Activated CD8-positive, alpha-beta memory T cell treated with anti-CD3 and anti-CD28 coated beads, Interleukin-2, amount 50 U/mL, for 24 hours (primary cell): Measurements from ENCODE around the gene CRACR2A.

Experiments used
- DNase-seq: peaks from one replicate; pipeline ENCODE4 v3.0.0-alpha.2; 2020; ENCODE audit errors: extremely low read depth

CRACR2A gene

GRCh38 chr12:3685830-3686229 is 67.1 kb downstream of the CRACR2A start:
- no peak for DNase-seq

DNA sequence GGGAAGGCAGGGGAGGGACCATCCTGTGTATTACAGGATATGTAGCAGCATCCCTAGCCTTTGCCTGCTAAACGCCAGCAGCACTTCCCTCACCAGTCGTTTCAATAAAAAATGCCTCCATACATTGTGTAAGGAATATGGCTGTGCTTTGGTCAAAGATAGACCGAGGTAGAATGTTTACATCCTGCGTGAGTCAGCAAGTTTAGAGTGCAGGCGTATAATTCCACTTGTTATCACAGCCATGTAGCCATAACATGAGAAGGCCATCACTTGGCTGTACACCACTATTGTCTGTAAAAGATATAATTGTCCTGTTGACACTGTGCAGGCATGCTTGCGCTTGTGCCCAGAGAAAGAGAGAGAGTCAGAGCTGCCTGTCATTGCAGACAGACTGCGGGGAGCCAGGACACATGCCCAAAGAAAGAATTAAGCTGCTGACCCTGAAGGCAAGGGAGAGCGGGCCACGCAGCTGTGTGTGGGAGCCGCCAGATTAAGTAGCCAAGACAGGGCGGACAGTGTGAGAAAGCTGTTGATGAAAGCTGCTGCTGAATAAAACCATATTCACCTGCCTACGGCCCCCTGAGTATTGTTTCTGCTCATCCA is 68.4 kb downstream of the CRACR2A start:
- DNase-seq: no peak

GRCh38 chr12:3683670-3684069 is 69.2 kb downstream of the CRACR2A start:
- DNase-seq: no peak

- no peak for DNase-seq
These were observed 71.3 kb downstream of the CRACR2A start for GRCh38 chr12:3681595-3682061.

- no peak for DNase-seq
These were observed 71.9 kb downstream of the CRACR2A start for GRCh38 chr12:3680919-3681594.

- DNase-seq: no peak
These were observed 73.1 kb downstream of the CRACR2A start for GRCh38 chr12:3679831-3680230.

DNA sequence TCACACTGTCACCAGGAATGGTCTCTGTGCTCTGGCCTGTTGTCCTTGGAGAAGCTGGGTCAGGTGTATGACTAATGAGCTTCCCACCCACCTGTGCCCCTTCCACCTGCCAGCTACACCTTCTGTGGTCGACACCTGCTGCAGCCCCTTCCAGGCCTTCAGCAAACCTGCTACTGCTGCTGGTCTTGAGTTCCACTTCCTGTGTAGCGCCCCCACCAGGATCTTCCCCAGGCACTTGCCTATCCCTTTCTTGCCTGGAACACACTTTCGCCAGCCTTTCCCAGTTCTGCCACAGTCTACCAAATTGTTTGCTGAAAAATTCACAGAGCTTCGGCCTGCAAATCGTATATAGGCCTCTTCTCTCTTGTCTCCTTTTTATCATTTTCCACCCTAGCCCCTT is 75.3 kb downstream of the CRACR2A start:
- no peak for DNase-seq

DNA sequence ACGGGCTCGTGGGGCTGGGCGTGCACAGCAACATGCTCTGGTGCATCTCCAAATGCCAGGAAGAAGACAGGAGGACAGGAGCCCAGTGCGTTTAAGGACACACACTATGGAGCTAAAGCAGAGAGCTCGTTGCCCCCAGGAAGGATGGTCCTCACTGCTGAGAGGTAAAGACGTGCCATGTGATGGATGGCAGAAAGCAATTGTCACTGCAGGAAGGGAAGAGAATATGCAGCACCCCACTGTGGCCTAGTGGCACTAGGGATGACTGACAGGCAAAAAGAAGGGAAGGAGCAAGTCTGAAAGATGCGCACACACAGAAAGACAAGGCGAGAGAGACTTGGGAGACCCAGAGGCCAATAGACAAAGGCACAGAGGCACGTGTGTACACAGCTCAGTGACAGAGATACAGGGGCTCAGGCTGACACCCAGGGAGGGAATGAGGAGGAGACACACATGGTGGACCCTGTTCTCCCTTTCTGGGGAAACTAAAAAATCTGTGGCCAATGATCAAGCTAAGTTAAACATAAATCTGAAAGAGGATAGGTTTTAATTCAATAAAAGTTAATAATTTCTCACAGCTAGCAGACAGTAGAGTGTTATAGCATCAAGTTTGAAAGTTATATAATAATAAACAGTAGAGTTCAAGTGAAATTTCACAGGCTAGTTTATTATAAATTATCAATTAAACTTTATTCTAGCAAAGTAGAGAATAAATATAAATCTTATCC is 78.8 kb downstream of the CRACR2A start:
- no peak for DNase-seq

- no peak for DNase-seq
These were observed 80.8 kb downstream of the CRACR2A start for GRCh38 chr12:3672113-3672509.

DNA sequence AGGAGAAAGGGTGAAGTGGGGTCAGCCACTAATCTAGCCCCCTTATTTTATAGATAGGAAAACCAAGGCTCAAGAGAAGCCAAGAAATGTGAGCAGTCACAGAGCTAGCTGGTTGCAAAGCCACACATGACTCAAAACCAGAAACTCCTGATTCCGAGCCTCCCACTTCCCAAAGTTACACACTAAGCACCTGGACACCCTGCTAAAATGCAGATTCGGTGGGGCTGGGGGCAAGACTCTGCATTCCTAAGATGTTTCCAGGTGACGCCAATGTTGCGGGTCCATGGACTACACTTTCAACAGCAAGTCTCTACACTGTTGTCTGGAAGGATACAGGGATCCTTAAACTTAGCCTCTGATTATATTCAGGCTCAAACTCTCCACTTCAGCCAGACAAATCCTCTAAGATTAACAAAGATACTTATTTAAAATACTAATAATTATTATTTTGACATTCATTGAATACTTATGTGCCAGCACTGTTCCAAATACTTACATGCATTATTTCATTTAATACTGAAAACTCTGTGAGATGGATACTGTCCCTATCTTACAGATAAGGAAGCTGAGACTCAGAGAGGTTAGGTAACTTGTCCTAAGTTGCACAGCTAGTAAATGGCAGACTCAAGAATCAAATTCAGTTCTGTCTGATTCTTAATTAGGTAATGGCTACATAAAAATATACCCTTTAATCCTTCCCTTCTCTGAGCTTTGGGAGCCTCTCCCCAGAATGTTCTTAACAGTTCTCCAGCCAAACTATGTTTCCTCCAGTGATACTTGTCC is 81.4 kb downstream of the CRACR2A start:
- DNase-seq: no peak

GRCh38 chr12:3670083-3670620 is 82.8 kb downstream of the CRACR2A start:
- no peak for DNase-seq

DNA sequence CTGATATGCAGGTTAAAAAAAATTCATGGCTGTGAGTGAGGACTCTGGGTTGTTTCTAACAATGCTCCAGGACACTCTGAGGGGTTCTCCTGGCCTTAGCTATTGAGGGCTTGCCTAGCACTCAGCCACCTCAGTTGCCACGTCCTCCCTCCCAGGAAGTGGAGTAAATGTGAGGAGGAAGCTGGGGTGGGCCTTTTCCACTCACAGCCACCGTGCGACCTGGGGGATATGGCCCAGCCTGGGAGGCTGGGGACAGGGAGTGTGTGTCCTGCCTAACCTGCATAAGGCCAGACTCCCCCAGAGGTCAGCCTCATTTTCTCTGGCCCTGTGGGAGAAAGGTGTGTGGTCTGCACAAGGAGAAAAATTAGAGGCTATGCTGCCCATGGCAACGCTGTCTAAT is 83.3 kb downstream of the CRACR2A start:
- no peak for DNase-seq

DNA sequence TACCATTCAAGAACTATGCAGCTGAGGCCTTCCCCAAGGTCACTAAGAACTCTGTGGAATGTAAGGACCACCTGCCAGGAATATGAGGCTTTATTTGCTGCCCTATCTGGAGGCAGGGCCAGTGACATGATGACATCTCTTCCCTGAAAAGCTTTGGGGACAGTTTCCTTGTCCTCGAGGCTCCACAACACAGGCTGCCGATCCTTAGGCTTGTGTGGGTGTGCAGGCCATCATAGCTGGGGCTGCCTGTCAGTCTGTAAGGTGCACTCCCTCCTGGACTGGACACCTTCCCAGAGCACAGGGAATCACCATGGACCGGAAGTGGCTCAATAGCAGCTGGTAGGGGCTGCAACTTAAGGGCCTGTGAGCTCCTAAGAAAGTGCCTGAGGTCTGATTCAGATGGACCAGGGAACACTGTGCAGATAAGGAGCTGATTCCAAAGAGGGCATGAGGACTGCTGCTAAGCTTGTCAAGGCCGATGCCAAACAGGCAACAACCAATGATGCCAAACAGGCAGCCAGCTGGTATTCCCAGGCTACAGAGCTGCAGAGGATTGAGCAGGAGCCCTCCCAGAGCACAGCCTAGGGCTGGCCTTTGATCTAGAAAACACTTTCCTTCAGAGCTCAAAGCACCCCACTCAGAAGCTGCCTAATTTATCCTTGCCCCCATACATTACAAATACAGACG is 84.3 kb downstream of the CRACR2A start:
- no peak for DNase-seq

DNA sequence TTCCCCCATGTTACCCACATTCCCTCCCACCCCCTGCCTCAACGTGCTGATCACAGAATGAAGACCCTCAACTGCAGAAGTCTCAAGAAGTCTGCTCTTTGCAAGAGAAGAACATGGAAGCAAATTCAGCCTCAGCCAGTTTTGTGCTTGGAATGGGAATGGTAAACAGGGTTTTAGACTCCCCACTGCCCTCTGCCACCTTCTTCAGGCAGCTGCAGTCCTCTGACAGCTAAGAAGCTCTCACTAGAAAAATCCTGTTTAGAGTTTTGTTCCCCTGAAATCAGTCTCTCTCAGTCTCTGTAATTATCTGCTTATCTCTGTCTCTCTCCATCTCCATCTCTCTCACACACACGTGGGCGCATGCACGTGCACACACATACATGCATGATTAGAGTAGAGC is 85.4 kb downstream of the CRACR2A start:
- DNase-seq: no peak

DNA sequence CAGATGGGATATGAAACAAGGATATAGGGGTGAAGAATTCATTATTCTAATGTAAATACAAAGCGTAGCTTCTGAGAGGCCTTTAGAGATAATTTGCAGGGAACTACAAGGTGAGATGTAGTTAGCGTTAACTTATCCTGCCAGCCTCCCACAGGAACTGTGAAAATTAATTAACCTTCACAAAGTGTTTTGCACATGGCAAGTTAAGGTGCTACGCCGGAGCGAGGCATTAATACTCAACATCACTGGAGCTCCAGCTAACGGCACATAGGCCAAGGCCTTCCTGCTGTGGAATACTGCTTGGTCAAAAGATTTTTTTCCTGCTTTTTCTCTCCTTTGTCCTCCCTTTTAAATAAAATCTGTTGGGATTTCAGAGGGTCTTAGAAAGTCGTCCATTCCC is 86.5 kb downstream of the CRACR2A start:
- no peak for DNase-seq

- no peak for DNase-seq
These were observed 90.4 kb downstream of the CRACR2A start for GRCh38 chr12:3662521-3662921.

DNA sequence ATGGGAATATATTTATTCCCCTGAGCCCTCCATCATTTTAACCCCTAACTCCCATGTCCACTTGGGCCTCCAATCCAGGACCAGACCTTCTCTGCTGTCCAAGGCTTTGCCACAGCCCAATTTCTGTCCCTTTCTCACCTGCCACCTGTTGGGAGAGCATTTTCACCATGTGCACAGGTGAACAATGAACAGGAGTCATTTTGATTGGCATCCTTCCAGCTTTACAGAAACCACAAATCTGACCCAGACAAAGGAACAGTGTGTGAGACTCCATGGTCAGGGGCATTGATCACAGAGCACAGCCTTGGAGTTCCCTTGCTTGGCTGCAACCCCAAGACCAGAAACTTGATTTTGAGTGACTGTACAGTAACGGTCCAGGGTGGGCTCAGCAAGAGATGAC is 91.9 kb downstream of the CRACR2A start:
- DNase-seq: no peak

- no peak for DNase-seq
These were observed 94.4 kb downstream of the CRACR2A start for GRCh38 chr12:3658327-3659163.

- no peak for DNase-seq
These were observed 95.8 kb downstream of the CRACR2A start for GRCh38 chr12:3656946-3657622.

DNA sequence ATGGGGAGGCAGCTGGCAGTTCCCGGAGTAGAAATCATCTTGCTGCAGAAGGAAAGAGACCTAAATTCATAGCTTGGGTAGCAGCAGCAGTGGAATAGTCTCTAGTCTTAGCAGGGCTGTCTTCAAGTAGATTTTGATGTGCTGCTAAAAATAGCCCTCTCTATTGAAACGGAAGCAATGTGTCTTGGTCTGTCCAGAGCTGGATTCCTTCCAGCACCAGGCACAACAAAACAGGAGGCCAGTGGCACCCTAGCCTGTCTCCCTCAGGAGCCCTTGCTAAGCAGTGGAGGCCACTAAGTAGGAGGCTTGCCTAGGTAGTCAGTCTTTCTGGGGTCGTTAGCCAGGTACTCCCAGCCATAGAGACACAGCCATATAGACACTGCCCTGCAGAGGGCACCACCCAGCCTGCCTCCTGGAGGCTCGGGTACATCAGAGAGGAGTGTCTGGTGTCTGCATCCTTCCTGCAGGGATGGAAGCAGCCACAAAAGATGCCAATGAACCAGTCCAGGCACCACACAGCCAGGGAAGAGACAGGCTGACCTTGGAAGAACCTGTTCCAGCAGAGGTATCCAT is 97.5 kb downstream of the CRACR2A start:
- no peak for DNase-seq
